GM19238 (cell line): ENCODE results near the gene NXN.
"Not testable (repeated sequence)": the region's sequence is repeated elsewhere in the genome, so short reads cannot be mapped to it uniquely, and the experiment has no call there.

Experiments
- DNase-seq: peaks from one replicate; pipeline ENCODE4 v3.0.0; 2011; ENCODE audit warnings: low spot score; ENCODE audit not compliant: insufficient read length

NXN gene

DNA sequence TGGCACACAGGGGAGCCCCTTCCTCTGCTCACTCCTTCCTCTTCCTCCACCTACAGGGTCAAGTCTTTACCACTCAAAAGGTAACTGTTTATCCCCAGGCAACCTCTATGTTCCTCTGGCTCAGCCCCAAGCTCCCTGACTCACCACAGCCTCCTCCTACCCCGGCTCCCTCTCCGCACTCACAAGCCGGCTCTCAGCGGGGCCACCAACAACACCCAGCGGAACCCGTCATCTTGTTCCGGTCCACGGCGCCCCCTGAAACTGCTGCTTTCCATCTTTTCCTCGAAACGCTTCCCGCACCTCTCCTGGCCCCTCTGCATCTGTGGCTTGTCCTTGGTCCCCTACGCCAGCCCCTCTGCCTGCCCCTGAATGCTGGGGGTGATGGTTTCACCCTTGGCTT lies 58.4 kb downstream of the NXN start:
- no peak for DNase-seq

DNA sequence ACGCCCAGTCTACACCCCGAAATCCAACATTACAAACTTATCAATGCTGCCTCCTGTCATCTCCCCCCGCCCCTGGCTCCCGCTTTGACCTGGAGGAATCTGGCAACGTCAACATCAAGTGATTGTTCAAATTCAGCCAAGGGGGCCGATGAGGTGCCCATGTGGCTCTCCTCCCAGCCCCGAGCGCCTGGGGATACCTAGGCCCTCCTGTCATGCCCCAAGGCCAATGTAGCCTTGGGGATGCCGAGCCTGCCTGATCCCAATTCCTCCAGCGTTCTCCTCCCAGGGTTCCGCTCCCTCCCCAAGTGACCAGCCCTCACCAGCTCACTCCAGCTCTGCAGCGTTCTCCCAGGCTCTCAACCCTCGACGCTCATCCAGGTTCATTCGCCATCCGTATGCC lies 59.4 kb downstream of the NXN start:
- no peak for DNase-seq

DNA sequence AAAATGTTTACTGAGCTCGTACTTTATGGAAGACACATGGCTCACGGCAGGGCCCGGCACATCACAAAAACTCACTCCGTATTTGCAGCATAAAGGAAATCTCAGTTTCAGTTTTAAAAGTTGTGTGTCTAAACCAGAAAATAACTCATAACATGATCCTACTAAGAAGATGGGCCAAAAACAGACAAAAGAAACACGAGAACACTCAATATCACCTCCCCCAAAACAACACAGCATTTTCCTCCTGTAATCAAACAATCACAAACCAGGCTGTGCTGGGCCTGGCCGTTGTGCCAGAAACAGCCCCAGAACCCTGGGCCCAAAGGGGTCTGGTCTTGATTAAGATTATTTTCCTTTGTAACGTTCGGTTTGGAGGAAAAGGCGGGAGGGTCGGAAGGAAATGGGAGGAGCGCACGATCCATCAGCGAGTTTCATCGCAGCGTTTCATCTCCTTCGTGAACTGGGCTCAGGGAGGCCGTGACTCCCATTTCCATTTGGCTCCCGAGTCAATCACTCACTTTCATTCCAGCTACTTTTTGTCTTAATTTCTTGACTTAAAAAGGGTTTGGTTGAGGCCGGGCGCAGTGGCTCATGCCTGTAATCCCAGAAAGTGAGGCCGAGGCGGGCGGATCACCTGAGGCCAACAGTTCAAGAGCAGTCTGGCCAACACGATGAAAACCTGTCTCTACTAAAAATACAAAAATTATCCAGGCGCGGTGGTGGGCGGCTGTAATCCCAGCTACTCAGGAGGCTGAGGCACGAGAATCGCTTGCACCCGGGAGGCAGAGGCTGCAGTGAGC lies 61.4 kb downstream of the NXN start:
- DNase-seq: no peak

DNA sequence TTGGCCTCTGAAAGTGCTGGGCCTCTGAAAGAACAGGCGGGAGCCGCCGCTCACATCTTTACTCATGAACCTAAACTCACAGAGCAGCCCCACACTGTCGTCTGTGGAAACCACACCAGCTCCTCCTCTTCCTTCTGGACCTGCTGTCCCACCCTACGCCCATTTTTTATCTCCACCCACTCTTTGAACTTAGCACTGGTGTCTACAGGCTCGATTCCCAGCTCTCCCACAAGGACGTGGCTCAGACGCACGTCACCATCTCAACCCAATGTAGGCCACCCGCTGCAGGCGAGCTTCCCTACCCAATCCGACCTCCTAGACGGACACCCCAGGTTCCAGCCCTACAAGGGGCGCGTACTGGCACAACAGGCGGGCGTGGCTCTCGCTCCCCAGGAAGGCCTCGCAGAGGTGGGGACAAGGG lies 62.2 kb downstream of the NXN start:
- no peak for DNase-seq

DNA sequence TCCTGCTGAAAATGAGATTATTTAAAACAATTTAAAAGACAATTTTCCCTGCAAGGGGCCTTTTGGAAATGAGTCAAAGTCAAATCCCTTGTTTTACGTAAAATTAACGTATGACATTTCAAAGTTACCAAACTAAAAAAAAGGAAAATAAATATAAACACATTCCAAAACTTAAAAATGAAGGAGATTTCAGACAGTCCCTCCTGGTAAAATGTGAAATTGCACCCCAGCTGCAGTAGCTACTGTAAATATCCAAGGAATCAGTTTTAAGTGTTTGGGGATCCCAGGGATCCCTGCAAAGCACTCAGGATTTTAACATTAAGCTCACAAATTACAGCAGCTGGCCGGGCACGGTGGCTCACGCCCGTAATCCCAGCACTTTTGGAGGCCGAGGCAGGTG lies 63.3 kb downstream of the NXN start:
- no peak for DNase-seq

DNA sequence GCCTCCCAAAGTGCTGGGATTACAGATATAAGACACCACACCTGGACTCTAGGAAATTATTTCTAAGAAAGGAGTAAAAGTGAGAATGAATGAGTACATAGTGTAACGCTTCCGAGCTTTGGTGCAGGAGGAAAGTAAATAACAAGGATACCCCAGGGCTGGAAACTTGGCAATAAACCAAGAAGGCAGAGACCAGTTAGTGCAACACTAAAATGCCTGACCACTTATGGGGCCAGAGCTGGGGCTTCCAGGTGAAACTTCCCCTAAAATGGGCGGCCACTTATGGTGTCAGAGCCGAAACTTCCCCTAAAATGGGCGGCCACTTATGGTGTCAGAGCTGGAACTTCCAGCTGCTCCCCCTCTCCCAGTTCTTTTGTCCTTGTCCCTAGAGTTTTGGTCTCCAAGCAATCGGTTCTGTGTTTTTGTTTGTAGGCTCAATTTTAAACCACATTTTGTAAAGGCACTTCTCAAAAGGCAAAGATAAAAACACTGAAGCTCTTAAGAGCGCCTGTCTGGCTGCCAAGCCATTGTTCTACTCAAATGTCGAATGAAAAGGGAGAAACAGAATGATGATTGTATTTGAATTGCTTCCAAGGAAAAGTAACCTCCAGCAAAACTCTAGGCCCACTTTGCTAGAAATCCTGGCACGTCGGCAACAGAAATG lies 63.9 kb downstream of the NXN start:
- DNase-seq: no peak

DNA sequence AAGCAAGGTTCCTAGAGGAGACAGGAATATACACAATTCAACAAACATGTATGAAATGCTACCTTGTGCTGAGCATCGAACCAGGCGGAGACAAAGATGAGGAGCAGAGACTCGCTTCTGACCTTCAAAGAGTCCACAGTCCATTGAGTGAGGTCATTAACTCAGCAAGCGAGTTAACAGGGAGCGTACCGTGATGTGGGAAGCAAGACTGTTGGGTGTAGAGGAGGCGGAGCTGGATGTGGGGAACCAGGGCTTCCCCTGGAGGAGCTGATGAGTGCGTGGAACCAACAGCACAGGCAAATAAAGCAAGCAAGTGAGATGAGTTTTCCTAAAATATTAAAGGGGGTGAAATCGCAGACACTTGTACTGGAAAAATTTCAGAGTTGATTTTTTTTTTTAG lies 65.0 kb downstream of the NXN start:
- DNase-seq: no peak

DNA sequence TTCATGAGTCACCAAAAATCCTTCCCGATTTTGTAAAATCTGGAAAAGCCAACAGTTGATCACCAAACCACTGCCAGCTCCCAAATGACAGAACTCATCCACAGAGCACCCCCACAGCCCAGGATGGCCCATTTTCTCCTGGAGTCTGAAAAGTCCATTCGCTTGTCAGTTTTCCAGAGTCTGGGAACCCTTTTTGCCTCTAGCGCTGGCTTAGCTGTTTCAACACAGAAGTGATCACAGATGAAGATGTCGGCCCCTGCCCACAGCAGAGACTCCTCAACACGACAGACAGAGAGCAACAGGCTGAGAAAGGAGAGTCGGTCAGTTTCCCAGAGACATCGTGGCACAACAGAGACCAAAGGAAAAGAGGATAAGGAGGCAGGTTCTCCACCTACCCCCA lies 66.4 kb downstream of the NXN start:
- DNase-seq: no peak

DNA sequence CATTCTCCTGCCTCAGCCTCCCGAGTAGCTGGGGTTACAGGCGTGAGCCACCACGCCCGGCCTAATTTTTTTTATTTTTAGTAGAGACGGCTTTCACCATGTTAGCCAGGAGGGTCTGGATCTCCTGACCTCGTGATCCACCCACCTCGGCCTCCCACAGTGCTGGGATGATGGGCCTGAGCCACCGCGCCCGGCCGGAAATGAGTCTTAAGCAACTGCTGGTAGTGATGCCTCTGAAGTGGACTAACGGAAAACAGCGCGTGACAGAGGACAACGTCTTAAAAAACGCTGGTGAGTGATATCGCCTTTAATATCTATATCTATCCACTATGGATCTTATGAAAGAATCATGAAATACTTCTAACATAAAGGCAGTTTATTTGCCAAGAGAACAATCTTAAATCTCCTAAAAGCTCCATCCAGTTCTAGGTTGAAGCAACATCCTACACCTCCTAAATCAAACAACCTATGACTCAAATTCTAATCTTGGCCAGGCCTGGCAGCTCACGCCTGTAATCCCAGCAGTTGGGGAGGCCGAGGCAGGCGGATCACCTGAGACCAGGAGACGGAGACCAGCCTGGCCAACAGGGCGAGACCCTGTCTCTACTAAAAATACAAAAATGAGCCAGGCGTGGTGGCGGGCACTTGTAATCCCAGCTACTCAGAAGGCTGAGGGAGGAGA lies 69.8 kb downstream of the NXN start:
- DNase-seq: no peak

DNA sequence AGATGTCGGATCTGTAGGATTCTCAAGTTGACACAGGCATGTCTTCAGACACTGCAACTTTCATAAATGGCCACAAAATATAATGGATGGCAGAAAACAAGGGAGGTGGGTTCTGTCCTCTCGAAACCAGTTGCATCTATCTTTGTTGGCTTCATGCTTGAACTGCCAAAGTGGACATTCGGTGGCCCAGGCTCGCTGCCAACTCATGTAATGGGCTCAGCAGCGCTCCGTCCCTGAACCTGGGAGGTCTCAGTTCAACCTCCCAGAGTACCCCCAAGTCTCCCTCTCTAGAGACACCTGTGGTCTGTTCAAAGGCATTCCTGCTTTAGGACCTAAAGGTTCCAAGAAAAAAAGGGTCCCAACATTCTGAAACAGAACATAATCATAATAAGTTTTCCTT lies 71.9 kb downstream of the NXN start:
- DNase-seq: no peak

DNA sequence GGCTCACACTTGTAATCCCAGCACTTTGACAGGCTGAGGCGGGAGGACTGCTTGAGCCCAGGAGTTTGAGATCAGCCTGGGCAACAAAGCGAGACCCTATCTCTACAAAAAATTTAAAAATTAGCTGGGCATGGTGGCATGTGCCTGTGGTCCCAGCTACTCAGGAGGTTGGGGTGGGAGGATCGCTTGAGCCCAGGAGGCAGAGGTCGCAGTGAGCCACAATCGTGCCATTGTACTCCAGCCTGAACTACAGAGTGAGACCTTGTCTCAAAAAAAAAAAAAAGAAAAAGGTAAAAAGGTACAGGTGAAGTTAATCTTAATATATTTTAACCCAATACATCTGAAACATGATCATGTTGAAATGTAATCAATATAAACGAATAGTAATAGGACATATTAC lies 73.9 kb downstream of the NXN start:
- not testable (repeated sequence) for DNase-seq

DNA sequence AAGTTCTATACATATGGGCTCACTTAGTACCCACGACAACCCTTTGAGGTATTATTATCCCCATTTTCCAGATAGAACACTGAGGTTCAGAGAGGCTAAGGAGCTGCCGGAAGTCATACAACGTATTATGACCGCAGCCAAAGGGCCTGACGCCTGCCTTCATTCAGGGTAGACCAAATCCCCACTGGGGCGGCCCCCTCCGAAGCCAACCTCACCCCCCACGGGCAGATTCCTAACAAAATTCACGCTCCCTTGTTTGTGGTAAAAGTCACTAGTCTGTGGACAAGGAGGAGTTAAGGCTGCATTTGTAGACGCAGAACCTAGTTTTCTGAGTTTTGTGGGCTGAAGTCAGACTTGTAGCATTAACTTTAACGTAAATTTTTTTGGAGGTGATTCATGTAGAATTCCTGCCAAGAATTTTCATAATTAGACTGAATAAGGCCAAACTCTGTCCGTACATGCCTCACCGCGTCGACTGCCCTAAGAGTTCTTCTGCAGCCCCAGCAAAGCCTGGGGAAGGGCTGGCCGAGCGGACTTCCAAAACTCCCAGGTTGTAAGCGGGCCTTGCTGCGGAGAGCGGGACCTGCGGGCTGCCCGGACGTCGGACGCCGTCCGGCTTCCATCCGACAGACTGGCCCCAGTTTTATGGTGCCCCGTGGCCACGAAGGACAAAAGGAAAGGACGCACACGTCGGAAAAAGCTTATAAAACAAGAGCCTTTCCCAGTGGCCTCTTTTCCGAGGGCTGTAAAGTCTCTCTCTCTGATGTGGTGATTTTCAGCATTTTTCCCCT lies 75.7 kb downstream of the NXN start:
- DNase-seq: no peak

DNA sequence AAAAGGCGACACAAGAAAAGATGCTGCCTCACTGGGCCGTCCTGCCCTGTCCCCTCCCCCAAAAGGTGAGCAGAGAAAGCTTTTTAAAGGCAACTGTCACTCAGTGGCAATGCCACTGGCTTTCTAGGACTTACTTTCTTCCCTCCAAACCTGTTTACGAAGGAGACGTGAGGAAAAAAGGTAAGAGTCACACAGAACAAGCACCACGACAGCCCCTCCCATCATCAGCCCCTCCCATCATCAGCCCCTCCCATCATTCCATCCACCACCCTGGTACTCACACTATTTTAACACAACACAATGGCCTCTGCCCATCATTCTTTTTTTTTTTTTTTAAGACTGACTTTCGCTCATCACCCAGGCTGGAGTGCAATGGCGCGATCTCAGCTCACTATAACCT lies 77.1 kb downstream of the NXN start:
- no peak for DNase-seq

DNA sequence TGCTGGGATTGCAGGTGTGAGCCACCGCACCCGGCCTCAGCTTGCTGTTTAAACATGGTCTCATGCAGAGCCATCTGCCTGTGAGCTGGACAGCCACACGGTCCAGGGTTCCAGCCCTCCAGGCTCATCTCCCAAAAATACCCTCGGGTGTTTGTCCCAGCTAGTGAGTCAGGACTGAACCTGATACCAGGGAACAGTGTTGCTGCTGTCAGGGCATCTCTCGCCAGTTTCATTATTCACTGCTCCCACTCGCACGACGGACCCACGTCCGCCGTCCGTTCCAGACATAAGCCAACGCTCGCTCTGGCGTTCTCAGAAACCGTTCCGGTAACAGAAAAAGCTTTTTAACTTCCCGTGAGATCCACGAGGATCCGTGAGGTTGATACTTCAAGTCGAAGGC lies 77.6 kb downstream of the NXN start:
- DNase-seq: no peak

DNA sequence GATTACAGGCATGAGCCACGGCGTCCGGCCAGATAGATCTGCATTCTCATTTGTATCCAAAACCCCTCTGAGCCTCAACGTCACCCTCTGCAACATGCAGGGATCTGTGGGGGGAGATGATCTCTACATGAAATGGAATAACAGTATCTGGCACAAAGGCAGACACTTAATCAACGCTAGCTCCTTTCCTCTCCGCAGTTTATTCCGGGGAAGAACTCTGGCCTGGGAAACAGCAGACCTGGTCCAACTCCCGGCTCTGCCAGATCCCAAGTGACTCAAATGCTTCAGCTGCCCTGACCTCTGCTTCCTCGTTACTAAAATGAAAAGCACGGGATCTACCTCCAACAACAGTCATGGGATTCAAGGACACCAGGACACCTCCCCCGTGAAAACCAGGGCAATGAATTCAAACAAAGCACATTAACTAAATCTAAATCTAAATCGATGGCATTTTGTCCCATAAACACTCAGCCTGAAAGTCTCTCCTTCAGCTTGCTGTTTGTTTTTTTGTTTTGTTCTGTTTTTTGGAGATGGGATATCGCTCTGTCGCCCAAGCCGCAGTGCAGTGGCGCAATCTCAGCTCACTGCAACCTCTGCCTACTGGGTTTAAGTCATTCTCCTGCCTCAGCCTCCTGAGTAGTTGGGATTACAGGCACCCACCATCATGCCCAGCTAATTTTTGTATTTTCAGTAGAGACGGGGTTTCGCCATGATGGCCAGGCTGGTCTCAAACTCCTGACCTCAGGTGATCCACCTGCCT lies 78.2 kb downstream of the NXN start:
- no peak for DNase-seq

DNA sequence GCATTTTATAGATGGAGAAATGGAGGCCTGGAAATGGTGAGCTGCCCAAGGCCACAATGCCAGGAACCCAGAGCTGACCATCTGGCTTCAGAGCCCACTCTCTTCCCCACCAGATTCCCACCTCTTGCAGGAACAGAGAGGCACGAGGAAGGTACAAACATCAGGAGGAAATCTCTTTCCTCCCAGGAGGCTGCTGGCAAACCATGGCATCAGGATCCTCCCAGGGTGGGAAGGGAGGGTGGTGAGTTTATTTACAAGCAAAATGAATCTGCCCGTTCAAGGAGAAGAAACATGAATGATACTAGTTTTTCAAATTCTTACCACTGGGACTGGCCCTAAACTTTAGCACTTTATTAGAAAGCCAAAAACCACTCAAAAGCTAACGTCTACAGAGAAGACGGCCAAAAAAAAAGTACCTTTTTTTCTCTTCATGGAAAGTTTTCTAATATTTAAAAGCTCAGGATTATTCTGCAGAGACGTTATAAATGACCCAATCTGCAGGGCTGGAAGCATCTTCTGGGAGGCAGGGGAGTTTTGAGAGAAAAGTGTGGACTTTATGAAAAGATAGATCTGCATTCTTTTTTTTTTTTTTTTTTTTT lies 79.1 kb downstream of the NXN start:
- DNase-seq: no peak

DNA sequence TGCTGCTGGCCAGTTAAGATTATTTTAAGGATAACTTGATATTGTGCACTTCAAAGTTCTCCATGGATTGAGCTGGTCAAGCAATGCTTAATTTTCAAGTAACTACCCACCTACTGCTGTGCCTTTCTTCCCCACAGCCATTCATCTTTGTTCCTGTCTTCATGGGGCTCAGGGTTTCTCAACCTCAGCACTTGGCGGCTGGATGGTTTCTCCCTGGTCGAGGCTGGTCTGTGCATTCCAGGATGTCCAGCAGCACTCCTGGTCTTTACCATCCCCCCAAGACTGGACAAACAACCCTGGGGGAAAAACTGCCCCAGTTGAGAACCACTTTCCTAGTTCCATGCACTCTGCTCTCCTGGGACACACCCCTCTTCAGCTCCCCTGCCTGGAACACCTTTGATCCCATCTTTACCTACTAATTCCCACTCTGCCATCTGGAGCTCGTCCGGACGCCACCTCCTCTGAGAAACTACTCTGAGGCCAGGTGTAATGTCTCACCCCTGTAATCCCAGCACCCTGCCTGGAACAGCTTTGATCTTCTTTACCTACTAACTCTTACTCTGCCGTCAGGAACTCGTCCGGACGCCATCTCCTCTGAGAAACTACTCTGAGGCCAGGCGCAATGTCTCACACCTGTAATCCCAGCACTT lies 81.5 kb downstream of the NXN start:
- no peak for DNase-seq

DNA sequence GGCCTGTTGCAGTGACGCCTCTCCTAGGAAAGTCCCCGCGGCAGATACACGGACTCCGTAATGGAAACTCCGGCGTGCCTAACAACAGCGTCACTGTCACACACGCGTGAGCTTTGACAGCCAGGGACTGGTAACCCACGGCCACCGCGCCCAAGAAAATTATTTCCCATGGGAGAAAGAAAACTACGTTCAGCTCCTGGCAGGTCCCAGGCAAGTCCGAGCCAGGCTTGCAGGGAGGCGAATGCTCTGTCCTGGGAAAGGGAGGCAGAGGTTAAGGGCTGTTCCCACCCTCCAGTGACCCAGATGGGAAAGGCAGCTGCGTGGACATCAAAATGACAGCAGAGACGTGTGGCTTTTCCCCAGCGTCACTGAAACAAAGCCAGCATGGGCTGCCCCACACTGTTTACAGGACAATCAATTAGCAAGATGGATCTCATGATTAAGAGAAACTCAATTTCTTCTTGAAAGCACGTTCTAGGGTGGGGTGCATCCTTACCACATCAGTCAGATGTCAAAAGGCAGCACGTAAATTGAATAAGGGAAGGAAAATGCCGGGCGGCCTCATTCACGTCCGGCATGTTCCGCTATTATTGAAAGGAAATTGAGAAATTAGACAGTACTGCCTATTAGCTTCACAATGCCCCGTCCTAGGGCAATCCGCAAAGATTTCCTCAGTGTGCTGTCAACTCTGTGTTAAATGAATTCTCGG lies 82.5 kb downstream of the NXN start:
- DNase-seq: no peak

DNA sequence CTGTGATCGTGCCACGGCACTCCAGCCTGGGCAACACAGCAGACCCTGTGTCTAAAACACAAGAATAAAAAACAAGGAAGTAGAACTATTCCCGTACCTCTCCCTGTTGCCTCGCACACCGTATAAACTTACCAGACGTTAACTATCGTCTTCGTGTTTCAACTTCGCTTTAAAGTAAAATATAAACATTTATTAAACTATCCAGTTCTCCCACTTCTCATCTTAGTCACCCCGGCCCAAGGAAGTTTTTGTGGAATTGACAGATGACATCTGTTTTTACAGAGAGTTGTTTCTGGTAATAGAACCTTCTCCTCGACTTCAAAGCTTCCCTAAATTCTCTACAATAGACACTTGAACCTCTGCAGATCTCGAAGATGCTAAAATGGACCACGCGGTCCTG lies 83.1 kb downstream of the NXN start:
- DNase-seq: no peak

DNA sequence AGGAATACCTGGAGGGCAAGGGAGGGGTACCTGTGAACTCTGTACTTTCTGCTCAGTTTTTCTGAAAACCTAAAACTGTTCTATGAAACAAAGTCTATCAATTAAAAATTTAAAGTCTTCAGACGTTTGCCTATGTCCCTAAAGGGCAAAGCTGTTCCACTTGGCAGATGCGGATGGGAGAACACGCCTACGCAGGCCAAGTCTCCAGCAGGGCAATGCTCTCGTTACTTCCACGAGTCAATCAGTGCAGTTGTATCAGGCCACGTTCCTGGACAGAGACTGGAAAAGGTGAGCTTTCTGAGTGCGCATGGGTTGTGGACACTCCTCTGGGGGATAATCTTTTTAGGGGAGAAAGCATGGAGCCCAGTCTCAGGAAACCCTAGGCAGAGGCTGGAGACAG lies 86.6 kb downstream of the NXN start:
- no peak for DNase-seq
